GM12891 (cell line): Measurements from ENCODE around the gene SERPINA9.

Source experiments
- POLR2A ChIP-seq: IDR thresholded peaks from 2 replicates; pipeline ENCODE4 v1.6.1; 2011; ENCODE audit warnings: low read depth, low read length, control low read depth
- POLR2AphosphoS5 ChIP-seq: IDR thresholded peaks from 2 replicates; pipeline ENCODE4 v1.6.1; 2011; ENCODE audit warnings: low read depth, low read length, control low read depth
- POU2F2 ChIP-seq: IDR thresholded peaks from 2 replicates; pipeline ENCODE4 v1.6.1; 2011; ENCODE audit warnings: low read depth, mild to moderate bottlenecking, control low read depth, low read length, moderate library complexity
- TAF1 ChIP-seq: IDR thresholded peaks from 2 replicates; pipeline ENCODE4 v1.6.1; 2011; ENCODE audit warnings: low read depth, low read length, control low read depth

GRCh38 chr14:94441130-94441529 is 34.9 kb downstream of the SERPINA9 start:
- TF ChIP-seq POLR2A (no peak), TAF1 (no peak), POU2F2 (no peak), POLR2AphosphoS5 (no peak)
